Measurements from ENCODE around the gene KRT80.

KRT80 gene

DNA sequence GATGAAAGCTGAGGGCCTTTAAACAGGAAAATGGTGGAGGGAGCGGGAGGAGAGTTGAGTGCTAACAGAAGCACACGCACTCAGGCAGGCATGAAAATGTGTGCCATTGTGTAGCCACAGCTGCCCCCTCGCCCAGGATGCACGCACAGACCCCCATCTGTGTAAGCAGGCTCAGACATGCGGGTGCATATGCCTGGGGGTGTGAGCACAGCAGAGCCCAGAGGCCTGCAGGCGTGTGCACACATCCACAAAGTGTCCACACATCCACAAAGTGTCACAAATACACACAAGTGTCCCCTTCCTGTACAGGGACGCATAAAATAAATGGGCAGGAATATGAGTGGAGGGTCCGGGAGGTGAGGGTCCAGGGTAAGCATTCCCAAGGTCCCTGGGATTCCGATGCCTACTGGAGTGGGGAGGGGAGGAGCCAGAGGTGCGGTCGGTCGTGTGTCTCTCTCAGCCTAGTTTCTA lies 40.4 kb upstream of the KRT80 start:
- Mint-ChIP-seq H3K27ac (no peak overlapping the region), H3K4me3 (no peak overlapping the region), H3K36me3 (ENCODE audit: low read depth) (no peaks in the 10 kb centered on the region), H3K27me3 (ENCODE audit: low read depth) (peaks cover 72% of the 10 kb centered on the region), H3K4me1 (ENCODE audit: low read depth) (peaks cover 8% of the 10 kb centered on the region), H3K9me3 (no peaks in the 10 kb centered on the region)

DNA sequence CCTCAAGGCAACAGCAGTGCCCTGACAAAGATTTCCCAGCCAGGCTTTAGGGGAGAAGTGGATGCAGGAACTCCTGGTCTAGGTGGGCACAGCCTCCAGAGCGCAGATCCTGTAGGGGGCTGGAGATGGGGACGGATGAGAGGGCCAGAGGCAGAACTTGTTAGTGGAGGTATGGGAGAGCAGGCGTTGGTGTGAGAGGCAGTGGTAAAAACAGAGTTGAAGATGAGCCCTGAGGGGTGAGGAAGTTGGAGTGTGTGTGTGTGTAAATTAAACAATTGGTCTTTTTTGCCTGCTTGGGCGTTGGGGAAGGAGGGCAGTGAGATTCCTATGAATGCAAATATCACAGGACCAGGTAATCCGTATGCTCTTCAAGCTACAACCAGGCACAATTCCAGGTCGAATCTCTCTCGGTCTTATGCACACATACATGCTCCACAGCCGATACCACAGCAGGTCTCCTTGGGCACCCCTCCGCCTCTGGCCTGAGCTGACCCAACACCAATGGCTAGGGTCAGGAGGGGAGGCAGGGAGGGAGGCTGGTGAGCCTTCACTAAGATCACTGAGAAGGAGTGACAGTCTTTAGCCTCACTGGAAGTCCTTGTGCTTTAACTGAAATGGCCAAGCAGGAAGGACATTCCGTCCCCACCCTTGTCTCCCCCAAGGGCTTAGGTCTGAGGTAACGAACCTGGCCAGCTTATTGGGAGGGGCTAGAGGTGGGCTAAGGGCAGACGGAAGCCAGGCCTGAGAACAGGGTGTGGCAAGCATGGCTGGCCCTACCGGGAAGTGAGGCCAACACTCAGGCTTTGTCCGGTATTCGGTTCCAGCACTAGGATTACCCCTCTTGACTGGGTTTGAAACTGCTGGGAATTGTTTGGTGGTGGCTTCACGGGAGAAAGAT lies 39.7 kb upstream of the KRT80 start:
- H3K9me3 Mint-ChIP-seq, result no peaks in the 10 kb centered on the region
- no peak overlapping the region for H3K27ac Mint-ChIP-seq
- no peaks in the 10 kb centered on the region for H3K36me3 Mint-ChIP-seq (ENCODE audit: low read depth)
- peaks cover 8% of the 10 kb centered on the region for H3K4me1 Mint-ChIP-seq (ENCODE audit: low read depth)
- H3K4me3 Mint-ChIP-seq, result no peak overlapping the region
- peaks cover 79% of the 10 kb centered on the region for H3K27me3 Mint-ChIP-seq (ENCODE audit: low read depth)

DNA sequence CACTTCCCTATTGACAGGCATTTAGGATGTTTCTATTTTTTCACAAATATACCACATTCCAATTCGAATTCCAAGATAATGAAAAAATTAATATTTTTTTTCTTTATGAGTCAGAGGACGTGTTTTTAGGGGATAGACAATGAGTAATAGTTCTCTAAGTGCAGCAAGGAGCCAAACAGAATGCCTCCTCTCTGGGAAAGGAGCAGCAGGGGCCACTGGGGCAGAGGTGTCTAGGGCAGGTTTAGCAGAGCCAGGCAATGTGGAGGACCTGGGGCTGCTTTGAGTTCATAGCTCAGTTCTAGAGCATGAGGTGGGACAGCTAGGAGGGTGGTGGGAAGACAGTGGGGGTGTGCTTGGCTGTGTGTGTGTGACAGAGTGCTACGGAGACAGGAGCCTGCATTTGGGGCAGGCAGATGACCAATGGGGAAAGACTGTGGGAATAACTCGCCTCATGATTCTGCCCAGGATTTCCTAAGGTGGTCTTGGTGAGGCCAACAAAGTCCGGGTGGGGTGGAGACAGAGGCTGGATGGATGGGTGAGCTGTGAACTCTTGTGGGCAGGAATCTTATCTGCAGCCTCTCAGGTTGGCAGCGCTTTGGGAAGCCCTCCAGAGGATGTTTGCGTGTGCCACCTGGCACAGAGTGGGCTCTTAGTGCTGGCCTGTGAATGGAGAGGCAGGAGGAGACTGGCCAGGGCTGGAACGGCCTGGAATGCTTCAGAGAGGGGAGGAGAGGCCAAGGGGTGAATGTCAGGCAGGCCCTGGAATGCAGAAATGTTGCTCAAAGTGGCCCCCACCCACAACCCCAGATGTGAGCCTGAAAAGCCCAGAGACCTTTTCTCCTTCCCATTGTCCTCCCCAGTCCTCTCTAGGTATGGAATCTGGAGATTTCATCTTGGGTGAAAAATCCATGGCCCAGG lies 38.8 kb upstream of the KRT80 start:
- Mint-ChIP-seq H3K27ac (no peak overlapping the region), H3K27me3 (ENCODE audit: low read depth) (peaks cover 85% of the 10 kb centered on the region), H3K36me3 (ENCODE audit: low read depth) (no peaks in the 10 kb centered on the region), H3K4me3 (no peak overlapping the region), H3K4me1 (ENCODE audit: low read depth) (peaks cover 8% of the 10 kb centered on the region), H3K9me3 (no peaks in the 10 kb centered on the region)

DNA sequence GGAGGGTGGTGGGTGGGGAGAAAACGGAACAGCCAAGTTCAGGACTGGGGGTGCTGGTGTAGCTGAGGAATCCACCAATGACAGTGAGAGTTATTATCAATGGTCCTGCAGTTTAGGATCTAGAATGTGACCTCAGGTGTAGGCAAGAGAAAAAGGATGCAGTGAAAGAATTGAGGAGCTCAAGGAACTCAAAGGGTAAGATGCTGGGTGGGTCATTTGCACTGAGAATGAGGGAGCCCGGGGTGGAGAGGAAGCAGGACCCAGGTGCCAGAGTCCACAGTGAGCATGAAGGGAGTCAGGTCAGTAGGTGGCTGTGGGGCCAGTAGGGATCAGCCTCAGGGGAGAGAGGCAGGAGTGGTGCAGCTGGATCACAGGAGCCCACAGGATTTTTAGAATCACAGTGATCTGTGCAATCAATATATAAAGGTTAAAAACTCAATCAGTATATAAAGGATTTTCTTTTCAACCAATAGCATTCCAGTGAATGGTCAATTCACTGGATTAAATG lies 38.1 kb upstream of the KRT80 start:
- H3K4me3 Mint-ChIP-seq, result no peak overlapping the region
- no peak overlapping the region for H3K27ac Mint-ChIP-seq
- H3K27me3 Mint-ChIP-seq (ENCODE audit: low read depth), result peaks cover 86% of the 10 kb centered on the region
- no peaks in the 10 kb centered on the region for H3K9me3 Mint-ChIP-seq
- H3K4me1 Mint-ChIP-seq (ENCODE audit: low read depth), result peaks cover 8% of the 10 kb centered on the region
- no peaks in the 10 kb centered on the region for H3K36me3 Mint-ChIP-seq (ENCODE audit: low read depth)

DNA sequence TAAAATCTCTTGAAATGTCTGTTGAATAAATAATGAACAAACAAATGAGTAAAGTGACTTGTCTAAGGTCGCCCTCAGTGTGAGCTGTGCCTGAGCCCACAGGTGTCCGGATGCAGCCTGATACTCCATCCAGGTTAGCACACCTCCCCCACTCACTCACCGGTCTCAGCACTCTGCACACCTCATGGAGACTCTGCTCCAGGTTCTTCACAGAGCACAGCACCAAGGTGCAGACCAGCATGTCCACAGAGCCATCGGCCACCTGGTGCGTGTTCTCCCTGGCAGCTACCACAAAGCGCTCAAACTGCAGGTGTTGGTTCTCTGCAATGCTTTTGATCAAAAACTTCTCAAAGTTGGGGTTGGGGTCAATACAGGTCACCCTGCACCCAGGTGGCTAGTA lies 37.1 kb upstream of the KRT80 start:
- Mint-ChIP-seq H3K27me3 (ENCODE audit: low read depth) (peaks cover 89% of the 10 kb centered on the region), H3K9me3 (no peaks in the 10 kb centered on the region), H3K4me1 (ENCODE audit: low read depth) (peaks cover 5% of the 10 kb centered on the region)

DNA sequence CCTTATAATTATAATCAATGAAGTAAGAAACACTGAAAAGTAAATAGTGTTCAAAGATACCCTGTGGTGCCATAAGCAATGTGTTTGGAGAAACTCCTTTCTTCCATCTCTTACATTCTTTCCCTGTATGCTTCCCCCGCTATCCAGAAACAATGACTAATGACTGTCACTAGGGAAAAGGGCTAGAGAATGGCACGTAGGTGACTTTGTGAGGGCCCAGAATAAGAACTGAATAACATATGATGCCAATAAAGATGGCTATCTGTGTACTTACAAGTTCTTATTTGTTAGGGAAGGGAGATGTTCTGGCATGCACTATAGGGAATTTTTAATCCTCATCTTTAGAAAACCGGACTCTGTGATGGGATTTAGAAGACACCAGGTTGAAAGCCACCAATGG lies 36.6 kb upstream of the KRT80 start:
- Mint-ChIP-seq H3K9me3 (no peaks in the 10 kb centered on the region), H3K4me1 (ENCODE audit: low read depth) (peaks cover 3% of the 10 kb centered on the region), H3K27me3 (ENCODE audit: low read depth) (peaks cover 89% of the 10 kb centered on the region), H3K4me3 (no peak overlapping the region), H3K27ac (no peak overlapping the region), H3K36me3 (ENCODE audit: low read depth) (no peaks in the 10 kb centered on the region)

More for the DNA sequence above, 37.1 kb upstream of the KRT80 start:
- H3K27ac Mint-ChIP-seq, result no peak overlapping the region
- H3K4me3 Mint-ChIP-seq, result no peak overlapping the region
- H3K36me3 Mint-ChIP-seq (ENCODE audit: low read depth), result no peaks in the 10 kb centered on the region

DNA sequence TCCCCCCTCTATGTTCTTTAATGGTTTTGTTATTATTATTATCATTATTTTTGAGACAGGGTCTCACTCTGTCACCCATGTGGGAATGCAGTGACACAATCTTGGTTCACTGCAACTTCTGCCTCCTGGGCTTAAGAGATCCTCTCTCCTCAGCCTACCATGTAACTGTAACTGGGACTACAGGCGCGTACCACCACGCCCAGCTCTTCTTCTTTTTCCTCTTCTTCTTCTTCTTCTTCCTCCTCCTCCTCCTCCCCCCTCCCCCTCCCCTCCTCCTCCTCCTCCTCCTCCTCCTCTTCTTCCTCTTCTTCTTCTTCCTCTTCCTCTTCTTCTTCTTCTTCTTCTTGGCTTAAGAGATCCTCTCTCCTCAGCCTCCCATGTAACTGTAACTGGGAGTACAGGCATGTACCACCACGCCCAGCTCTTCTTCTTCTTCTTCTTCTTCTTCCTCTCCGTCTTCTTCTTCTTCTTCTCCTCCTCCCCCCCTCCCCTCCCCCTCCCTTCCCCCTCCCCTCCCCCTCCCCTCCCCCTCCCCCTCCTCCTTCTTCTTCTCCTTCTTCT lies 35.9 kb upstream of the KRT80 start:
- Mint-ChIP-seq H3K9me3 (no peaks in the 10 kb centered on the region), H3K4me1 (ENCODE audit: low read depth) (peaks cover 3% of the 10 kb centered on the region), H3K4me3 (no peak overlapping the region), H3K36me3 (ENCODE audit: low read depth) (no peaks in the 10 kb centered on the region), H3K27me3 (ENCODE audit: low read depth) (peaks cover 87% of the 10 kb centered on the region), H3K27ac (no peak overlapping the region)

DNA sequence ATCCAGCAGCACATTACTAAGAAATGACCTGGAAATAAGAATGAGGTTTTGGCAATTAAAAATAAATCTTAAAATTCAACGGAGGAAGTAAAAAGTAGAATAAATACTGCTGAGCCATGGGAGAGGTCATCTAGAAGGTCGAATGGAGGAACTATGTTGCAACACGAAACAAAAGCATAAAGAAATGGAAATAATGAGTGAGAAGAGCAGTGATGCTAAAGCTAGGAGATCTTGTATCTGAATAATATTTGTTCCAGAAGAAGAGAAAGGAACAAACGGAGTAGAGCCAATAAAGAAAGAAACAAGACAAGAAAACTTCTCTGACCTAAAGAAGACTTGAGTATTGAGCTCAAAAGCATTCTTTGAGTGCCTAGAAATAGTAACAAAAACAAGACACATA lies 34.6 kb upstream of the KRT80 start:
- Mint-ChIP-seq H3K27me3 (ENCODE audit: low read depth) (peaks cover 75% of the 10 kb centered on the region), H3K27ac (no peak overlapping the region), H3K4me1 (ENCODE audit: low read depth) (peaks cover 4% of the 10 kb centered on the region), H3K4me3 (no peak overlapping the region), H3K9me3 (no peaks in the 10 kb centered on the region), H3K36me3 (ENCODE audit: low read depth) (no peaks in the 10 kb centered on the region)

DNA sequence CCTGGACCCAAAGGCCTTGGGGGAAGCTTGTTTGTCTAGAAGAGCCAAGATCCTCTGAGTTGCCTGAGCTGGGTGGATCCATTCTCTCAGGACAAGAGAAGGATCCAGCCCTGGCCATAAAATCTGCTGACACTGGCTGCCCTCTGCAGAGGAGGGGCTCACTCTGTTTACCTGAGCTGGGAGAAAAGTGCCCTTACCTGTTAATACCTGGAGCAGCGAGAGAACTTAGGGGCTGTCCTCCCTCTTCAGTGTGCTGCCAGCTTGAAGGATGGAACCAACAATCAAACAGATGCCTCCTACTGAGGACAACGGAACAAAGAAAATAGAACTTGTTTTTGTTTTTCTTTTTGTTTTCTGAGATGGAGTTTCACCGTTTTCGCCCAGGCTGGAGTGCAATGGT lies 33.9 kb upstream of the KRT80 start:
- Mint-ChIP-seq H3K27me3 (ENCODE audit: low read depth) (peaks cover 74% of the 10 kb centered on the region), H3K36me3 (ENCODE audit: low read depth) (no peaks in the 10 kb centered on the region), H3K27ac (no peak overlapping the region), H3K9me3 (no peaks in the 10 kb centered on the region), H3K4me3 (no peak overlapping the region), H3K4me1 (ENCODE audit: low read depth) (peaks cover 8% of the 10 kb centered on the region)

DNA sequence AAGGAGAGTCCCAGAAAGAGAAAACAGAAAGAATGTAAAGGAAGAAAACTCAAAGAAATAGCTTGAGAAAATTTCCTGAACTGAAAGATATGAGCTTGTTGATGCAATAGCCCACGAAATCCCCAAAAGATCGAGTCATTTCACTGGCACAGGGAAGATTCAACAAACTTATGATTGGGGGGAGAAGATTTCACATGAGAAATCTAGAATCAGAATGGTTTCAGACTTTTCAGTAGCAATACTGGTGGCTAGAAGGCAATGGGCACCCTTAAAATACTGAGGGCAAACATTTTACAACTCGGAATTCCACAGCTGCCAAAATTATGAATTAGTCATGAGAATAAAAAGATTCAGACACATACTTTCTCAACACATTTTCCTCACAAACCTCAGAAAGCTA lies 32.3 kb upstream of the KRT80 start:
- H3K27ac Mint-ChIP-seq, result no peak overlapping the region
- peaks cover 75% of the 10 kb centered on the region for H3K27me3 Mint-ChIP-seq (ENCODE audit: low read depth)
- no peak overlapping the region for H3K4me3 Mint-ChIP-seq
- H3K36me3 Mint-ChIP-seq (ENCODE audit: low read depth), result no peaks in the 10 kb centered on the region
- H3K9me3 Mint-ChIP-seq, result no peaks in the 10 kb centered on the region
- peaks cover 8% of the 10 kb centered on the region for H3K4me1 Mint-ChIP-seq (ENCODE audit: low read depth)

DNA sequence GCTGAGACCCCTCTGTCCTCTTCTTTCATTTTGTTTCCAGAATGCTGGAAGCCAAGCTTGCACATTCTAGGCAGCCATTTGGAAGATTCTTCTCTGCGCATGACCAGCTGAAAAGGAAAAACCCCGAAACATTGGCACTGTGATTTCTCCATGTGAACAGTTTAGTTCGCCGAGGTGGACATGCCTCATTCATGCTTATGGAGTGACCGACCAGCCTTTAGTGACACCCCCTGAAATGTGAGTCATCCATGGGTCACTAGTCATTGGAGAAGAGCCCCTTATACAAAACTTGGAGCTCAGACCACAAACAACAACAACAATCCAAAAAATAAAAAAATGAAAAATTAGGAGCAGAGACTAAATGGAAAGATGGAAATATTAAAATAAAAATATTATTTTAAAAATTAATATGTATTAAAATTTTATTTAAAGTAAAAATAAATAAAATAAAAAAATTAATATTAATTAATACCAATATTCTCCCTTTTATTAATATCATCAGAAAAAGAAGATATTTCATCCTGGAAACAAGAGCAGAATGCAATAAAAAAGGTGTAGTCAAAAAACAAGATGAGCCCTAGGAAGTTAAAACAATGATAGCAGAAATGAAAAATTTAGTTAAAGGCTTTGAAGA lies 31.7 kb upstream of the KRT80 start:
- Mint-ChIP-seq H3K4me3 (no peak overlapping the region), H3K27ac (no peak overlapping the region), H3K4me1 (ENCODE audit: low read depth) (peaks cover 8% of the 10 kb centered on the region), H3K36me3 (ENCODE audit: low read depth) (no peaks in the 10 kb centered on the region), H3K9me3 (no peaks in the 10 kb centered on the region), H3K27me3 (ENCODE audit: low read depth) (peaks cover 74% of the 10 kb centered on the region)

DNA sequence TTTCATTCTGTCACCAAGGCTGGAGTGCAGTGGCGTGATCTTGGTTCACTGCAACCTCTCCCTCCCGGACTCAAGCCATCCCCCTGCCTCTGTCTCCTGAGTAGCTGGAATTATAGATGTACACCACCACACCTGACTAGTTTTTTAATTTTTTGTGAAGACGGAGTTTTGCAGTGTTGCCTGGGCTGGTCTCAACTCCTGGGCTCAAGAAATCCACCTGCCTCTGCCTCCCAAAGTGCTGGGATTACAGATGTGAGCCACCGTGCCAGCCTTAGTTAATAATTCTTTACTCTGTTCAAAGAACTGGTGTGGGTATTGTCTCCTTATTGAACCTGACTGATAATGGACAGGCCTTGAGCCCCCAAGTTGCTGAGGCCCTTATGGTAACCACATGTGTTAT lies 30.9 kb upstream of the KRT80 start:
- H3K27me3 Mint-ChIP-seq (ENCODE audit: low read depth), result peaks cover 66% of the 10 kb centered on the region
- H3K4me3 Mint-ChIP-seq, result no peak overlapping the region

DNA sequence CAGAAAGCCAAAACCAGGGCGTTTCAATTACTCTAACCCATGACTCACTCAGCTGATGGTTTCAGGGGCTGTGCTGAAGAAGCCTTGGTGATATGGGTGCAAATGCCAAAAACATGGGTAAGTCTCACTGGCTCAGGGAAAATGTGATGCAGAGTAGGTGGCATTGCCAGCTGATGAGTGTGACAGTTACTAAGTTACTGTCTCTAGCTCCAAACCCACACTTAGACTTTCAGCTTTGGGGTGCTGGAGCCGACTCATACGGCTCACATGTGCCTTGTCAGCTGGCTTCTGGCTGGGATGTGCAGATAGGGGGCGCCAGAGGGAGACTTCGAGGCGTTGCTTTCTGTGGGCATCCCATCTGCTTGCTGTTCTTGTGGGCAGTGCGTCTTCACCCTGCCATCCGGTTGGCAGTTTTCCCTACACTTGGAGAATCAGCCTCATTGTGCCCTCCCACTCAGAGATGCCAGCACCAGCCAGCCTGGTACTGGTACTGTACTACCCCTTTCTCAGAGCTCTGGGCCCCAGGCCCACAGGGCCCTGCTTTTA lies 30.2 kb upstream of the KRT80 start:
- H3K27me3 Mint-ChIP-seq (ENCODE audit: low read depth), result peaks cover 60% of the 10 kb centered on the region
- no peak overlapping the region for H3K4me3 Mint-ChIP-seq
- H3K27ac Mint-ChIP-seq, result no peak overlapping the region

More for the DNA sequence above, 30.9 kb upstream of the KRT80 start:
- no peaks in the 10 kb centered on the region for H3K36me3 Mint-ChIP-seq (ENCODE audit: low read depth)
- H3K27ac Mint-ChIP-seq, result no peak overlapping the region
- no peaks in the 10 kb centered on the region for H3K9me3 Mint-ChIP-seq
- peaks cover 8% of the 10 kb centered on the region for H3K4me1 Mint-ChIP-seq (ENCODE audit: low read depth)

More for the DNA sequence above, 30.2 kb upstream of the KRT80 start:
- no peaks in the 10 kb centered on the region for H3K36me3 Mint-ChIP-seq (ENCODE audit: low read depth)
- no peaks in the 10 kb centered on the region for H3K9me3 Mint-ChIP-seq
- H3K4me1 Mint-ChIP-seq (ENCODE audit: low read depth), result peaks cover 8% of the 10 kb centered on the region
